Breast epithelium (tissue), 4 donors: ENCODE data around the gene TECR. TPM values are rescaled to one million over a fixed set of nuclear protein-coding genes. Genes with fewer than 3 reads are reported as not detected.
"Not testable (repeated sequence)": the region's sequence is repeated elsewhere in the genome, so short reads cannot be mapped to it uniquely, and the experiment has no call there.

Experiments used
- DNase-seq, 2 donors: peaks; one replicate each; pipeline ENCODE4 v3.0.0-alpha.2; 2019; ENCODE audit warnings: low spot score in 2 of 2
- H3K27ac ChIP-seq, 2 donors: fragments of 200-600 bp; sonication (generic) in 1 of 2; one replicate each; pipeline ENCODE4 v1.5.1; 2016 to 2019; ENCODE audit warnings: mild to moderate bottlenecking in 1 of 2
- H3K27me3 ChIP-seq, 2 donors: fragments of 200-600 bp; sonication (generic) in 1 of 2; one replicate each; pipeline versions ENCODE4 v1.5.1 to v1.6.0; 2017 to 2019; ENCODE audit warnings: control low read depth in 1 of 2, mild to moderate bottlenecking in 1 of 2
- H3K36me3 ChIP-seq: fragments of 200-600 bp; one replicate; pipeline ENCODE4 v1.5.1; 2019
- H3K4me1 ChIP-seq, 2 donors: fragments of 200-600 bp; sonication (generic); one replicate each; pipeline ENCODE4 v1.5.1; 2016 to 2019; ENCODE audit warnings: control low read depth in 1 of 2
- H3K4me3 ChIP-seq, 3 donors: fragments of 200-600 bp; sonication (generic); 1 replicate in 2 of 3; 2 replicates in 1 of 3; pipeline ENCODE4 v1.5.1; 2016 to 2019; ENCODE audit warnings: mild to moderate bottlenecking in 3 of 3, moderate library complexity in 2 of 3
- H3K9me3 ChIP-seq, 2 donors: fragments of 200-600 bp; sonication (generic) in 1 of 2; one replicate each; pipeline ENCODE4 v1.5.1; 2016 to 2019; ENCODE audit warnings: control low read depth in 1 of 2
- CTCF ChIP-seq, 3 donors: fragments of 450-650 bp; IDR thresholded peaks; one replicate each; pipeline ENCODE4 v1.5.1; 2016 to 2017; ENCODE audit warnings: antibody characterized with exemption in 3 of 3, mild to moderate bottlenecking in 3 of 3, moderate library complexity in 3 of 3
- POLR2A ChIP-seq: fragments of 450-650 bp; IDR thresholded peaks from one replicate; pipeline ENCODE4 v1.6.1; 2016; ENCODE audit warnings: antibody characterized with exemption, mild to moderate bottlenecking, moderate library complexity
- POLR2AphosphoS5 ChIP-seq, 3 donors: sonication (generic); formaldehyde crosslinking; IDR thresholded peaks; one replicate each; pipeline ENCODE4 v1.6.1; 2017; ENCODE audit warnings: antibody characterized with exemption in 3 of 3
- intact Hi-C: fragments of 100-400 bp; cut with DNase I; formaldehyde crosslinking; loops from one replicate; pipeline ENCODE4 v1.15.1; 2023; ENCODE audit warnings: low total_unique reads
- total RNA-seq, 3 donors: library from RNA; depleted of rRNA; stranded (reverse); fragments of >200 nt; gene quantifications; one replicate each; pipeline ENCODE4 v1.1.0, GENCODE V29; 2016

The TECR gene
- total RNA-seq, 3 donors from 2014 or later, result 36.1 to 66.9 (median 43.4) TPM

- peak; percentile 57 to 78 for DNase-seq
These were observed 22.0 kb downstream of the TECR start for GRCh38 chr19:14551134-14552005.

GRCh38 chr19:14552006-14552360 lies 22.6 kb downstream of the TECR start:
- DNase-seq, H3K9me3 ChIP-seq, intact Hi-C loops, H3K36me3 ChIP-seq, H3K27me3 ChIP-seq, H3K4me3 ChIP-seq: not testable (repeated sequence)
- Histone ChIP-seq H3K27ac (peak overlapping the region in 1 of 2 donors; percentile 77), H3K4me1 (peaks cover 11 to 28% of the 10 kb centered on the region in 2 donors)

More at GRCh38 chr19:14551134-14552005, 22.0 kb downstream of the TECR start:
- intact Hi-C loops, H3K27me3 ChIP-seq, H3K4me3 ChIP-seq, H3K36me3 ChIP-seq, H3K9me3 ChIP-seq: not testable (repeated sequence)
- Histone ChIP-seq H3K27ac (peak overlapping the region; percentile 74 to 87), H3K4me1 (peaks cover 9 to 28% of the 10 kb centered on the region in 2 donors)
- TF ChIP-seq CTCF (IDR thresholded peaks at IDR 0.05), result peak in 1 of 3 donors; percentile 19

DNA sequence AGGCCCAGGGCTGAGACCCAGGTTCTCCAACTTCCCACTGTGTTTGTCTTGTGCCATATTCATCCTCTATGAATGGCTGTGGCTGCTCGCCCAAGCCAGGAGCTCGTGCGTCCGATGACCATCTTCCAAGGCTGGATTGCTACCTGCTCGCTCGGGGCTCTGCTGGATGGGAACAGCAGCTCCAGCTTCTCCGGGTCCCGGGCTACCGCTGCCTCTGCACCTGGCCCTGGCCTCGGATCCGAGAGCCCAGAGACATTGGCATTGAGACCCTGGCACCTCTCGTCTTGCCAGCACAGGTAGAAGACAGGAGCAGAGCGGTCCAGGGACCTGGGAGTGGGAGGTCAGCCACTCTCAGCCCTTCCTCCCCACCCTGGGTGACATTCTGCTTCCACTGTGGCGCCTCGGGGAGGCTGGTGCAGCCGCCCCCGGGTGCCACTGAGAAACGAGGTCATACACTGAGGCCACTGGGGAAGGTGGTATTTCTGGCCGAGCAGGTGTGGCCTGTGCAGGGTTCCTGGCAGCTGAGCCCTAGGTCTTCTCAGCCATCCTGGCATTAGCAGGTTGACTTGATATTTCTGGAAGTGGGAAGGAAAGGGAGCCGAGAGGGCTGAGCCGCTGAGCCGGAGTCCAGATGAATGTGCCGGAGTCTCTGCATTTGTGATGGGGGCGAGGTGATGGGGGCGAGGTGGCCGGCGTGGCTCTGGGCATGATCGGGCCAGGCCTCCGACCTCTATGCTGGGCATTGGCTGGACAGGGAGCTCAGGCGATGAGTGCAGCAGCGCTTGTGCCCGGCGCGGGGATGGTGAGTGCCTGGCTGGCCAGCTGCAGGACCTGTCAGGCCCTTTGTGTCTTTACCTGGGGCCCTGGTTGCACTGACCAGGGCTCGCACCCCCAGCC lies 23.9 kb downstream of the TECR start:
- DNase-seq, result peak in 1 of 2 donors; percentile 48
- TF ChIP-seq CTCF (IDR thresholded peaks at IDR 0.05) (no peak), POLR2AphosphoS5 (IDR thresholded peaks at IDR 0.05) (no peak), POLR2A (no peak)
- peak overlapping the region; percentile 77 to 86 for H3K27ac ChIP-seq
- no peaks in the 10 kb centered on the region for H3K9me3 ChIP-seq
- H3K27me3 ChIP-seq, result no peaks in the 10 kb centered on the region
- no peaks in the 10 kb centered on the region for H3K36me3 ChIP-seq
- peak overlapping the region in 1 of 3 donors; percentile 13 for H3K4me3 ChIP-seq
- H3K4me1 ChIP-seq, result peaks cover 11 to 28% of the 10 kb centered on the region in 2 donors
- intact Hi-C loops, result no loop called here

DNA sequence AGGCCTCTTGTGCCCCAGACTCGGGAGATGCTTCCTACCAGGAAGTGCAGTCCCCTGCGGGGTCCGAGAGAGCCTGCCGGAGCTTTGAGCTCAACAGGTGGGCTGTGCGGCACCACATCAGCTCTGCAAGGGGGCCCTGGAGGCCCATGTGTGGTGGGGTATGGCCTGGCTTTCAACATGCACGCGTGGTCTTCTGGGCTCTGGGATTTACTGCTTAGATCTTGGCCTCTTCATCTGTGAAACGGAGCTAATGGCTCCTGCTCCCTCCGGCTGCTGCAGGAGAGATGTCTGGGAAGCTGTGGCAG lies 24.5 kb downstream of the TECR start:
- Histone ChIP-seq H3K27ac (peak overlapping the region; percentile 77 to 86), H3K27me3 (no peaks in the 10 kb centered on the region)
- intact Hi-C loops, result no loop called here

GRCh38 chr19:14554382-14554812 lies 25.0 kb downstream of the TECR start:
- intact Hi-C loops, result no loop called here
- DNase-seq, result peak; percentile 51 to 75
- Histone ChIP-seq H3K4me1 (peaks cover 11 to 28% of the 10 kb centered on the region in 2 donors), H3K27me3 (no peaks in the 10 kb centered on the region), H3K27ac (peak overlapping the region; percentile 77 to 86), H3K9me3 (no peaks in the 10 kb centered on the region), H3K4me3 (peak overlapping the region in 1 of 3 donors; percentile 5), H3K36me3 (no peaks in the 10 kb centered on the region)
- TF ChIP-seq CTCF (IDR thresholded peaks at IDR 0.05), result no peak
- TF ChIP-seq POLR2A, result no peak
- TF ChIP-seq POLR2AphosphoS5 (IDR thresholded peaks at IDR 0.05), result no peak

More for the DNA sequence above, 24.5 kb downstream of the TECR start:
- Histone ChIP-seq H3K36me3 (no peaks in the 10 kb centered on the region), H3K9me3 (no peaks in the 10 kb centered on the region), H3K4me1 (peaks cover 11 to 28% of the 10 kb centered on the region in 2 donors), H3K4me3 (peak overlapping the region in 1 of 3 donors; percentile 13)
- TF ChIP-seq CTCF (IDR thresholded peaks at IDR 0.05), result no peak
- TF ChIP-seq POLR2A, result no peak
- TF ChIP-seq POLR2AphosphoS5 (IDR thresholded peaks at IDR 0.05), result no peak
- DNase-seq, result no peak
